ENCODE data around the gene CSF1. TPM values are rescaled to one million over a fixed set of nuclear protein-coding genes. Genes with fewer than 3 reads are reported as not detected.
"Not testable (repeated sequence)": the region's sequence is repeated elsewhere in the genome, so short reads cannot be mapped to it uniquely, and the experiment has no call there.

The CSF1 gene
- total and polyA plus RNA-seq, 2 of the 13 experiments (the other 11 are each of a cell fraction or from before 2014, with no cell fraction given) = 4.6 to 13.3 TPM

- Histone ChIP-seq H3K9me3 (ENCODE audit: low read length) (no peaks in the 10 kb centered on the region), H3K27me3 (ENCODE audit: control insufficient read depth in 1 of 2, insufficient read depth in 2 of 2, low read length in 2 of 2) (no peaks in the 10 kb centered on the region), H3K36me3 (replicated peaks in 1 of 2; ENCODE audit: control insufficient read depth in 1 of 2, insufficient read depth in 2 of 2, low read length in 2 of 2) (peaks cover 4 to 55% of the 10 kb centered on the region in 2 experiments), H2AFZ (ENCODE audit: low read length) (no peak overlapping the region), H4K20me1 (ENCODE audit: insufficient read depth, low read length) (no peaks in the 10 kb centered on the region), H3K4me1 (ENCODE audit: insufficient read depth, low read length) (peaks cover 29% of the 10 kb centered on the region), H3K79me2 (ENCODE audit: insufficient read depth, low read length) (peaks cover 5% of the 10 kb centered on the region), H3K27ac (ENCODE audit: extremely low read length, insufficient read depth, low read length) (no peak overlapping the region), H3K9ac (ENCODE audit: insufficient read depth, low read depth, low read length) (no peak overlapping the region), H3K4me2 (ENCODE audit: low read depth, low read length) (no peak overlapping the region), H3K4me3 (replicated peaks in 1 of 3; ENCODE audit: insufficient read depth in 1 of 3, low read depth in 2 of 3, low read length in 3 of 3) (no peak overlapping the region)
- TF ChIP-seq POLR2AphosphoS2 (IDR thresholded peaks at IDR 0.05; ENCODE audit: low read depth, low read length) (no peak), SAP130 (CRISPR knock-in tag; IDR thresholded peaks at IDR 0.05; ENCODE audit: low read depth) (no peak), NR2F1 (CRISPR knock-in tag; IDR thresholded peaks at IDR 0.05) (no peak), ZNF317 (CRISPR knock-in tag; IDR thresholded peaks at IDR 0.05) (no peak)
- intact Hi-C loops (cut with micrococcal nuclease; ENCODE audit: unreplicated experiment) (no loop called here), in situ Hi-C loops (cut with HindIII; ENCODE audit: extremely low pct_ligation_motif_present, low pct_unique_long_range_greater_than_20kb) (no loop called here)
- BruUV-seq (replicated peaks) = no TSS peak
- DNase-seq (ENCODE audit: low spot score) (no peak), ATAC-seq (no peak), FAIRE-seq (no peak)
- over 99% methylated on average over 7 of the region's 7 CpGs for WGBS (ENCODE audit: low lambda C conversion rate)
- ChIA-PET CTCF (ENCODE audit: low intra/inter-chr PET ratio, low total read pairs) (no interaction called here), POLR2A (interaction anchor here (1.2 kb wide), 1 partner anchor 66 kb away, joined by 3 read pairs; the partner anchor contains the start of gene AHCYL1)
Measured at GRCh38 chr1:109918671-109919070, 8.0 kb downstream of the CSF1 start.

GRCh38 chr1:109919303-109919702, 8.7 kb downstream of the CSF1 start:
- Histone ChIP-seq H3K9ac (ENCODE audit: insufficient read depth, low read depth, low read length) (no peak overlapping the region), H3K9me3 (ENCODE audit: low read length) (no peaks in the 10 kb centered on the region), H3K4me2 (ENCODE audit: low read depth, low read length) (no peak overlapping the region), H4K20me1 (ENCODE audit: insufficient read depth, low read length) (no peaks in the 10 kb centered on the region), H2AFZ (ENCODE audit: low read length) (no peak overlapping the region), H3K27ac (ENCODE audit: extremely low read length, insufficient read depth, low read length) (no peak overlapping the region), H3K4me3 (replicated peaks in 1 of 3; ENCODE audit: insufficient read depth in 1 of 3, low read depth in 2 of 3, low read length in 3 of 3) (no peak overlapping the region), H3K36me3 (replicated peaks in 1 of 2; ENCODE audit: control insufficient read depth in 1 of 2, insufficient read depth in 2 of 2, low read length in 2 of 2) (peaks cover 8 to 62% of the 10 kb centered on the region in 2 experiments), H3K4me1 (ENCODE audit: insufficient read depth, low read length) (peaks cover 23% of the 10 kb centered on the region), H3K27me3 (ENCODE audit: control insufficient read depth in 1 of 2, insufficient read depth in 2 of 2, low read length in 2 of 2) (no peaks in the 10 kb centered on the region), H3K79me2 (ENCODE audit: insufficient read depth, low read length) (no peaks in the 10 kb centered on the region)
- WGBS (ENCODE audit: low lambda C conversion rate) = 94% methylated on average over 6 of the region's 6 CpGs
- FAIRE-seq = no peak
- DNase-seq (ENCODE audit: low spot score) = no peak
- ChIA-PET POLR2A (no interaction called here), CTCF (ENCODE audit: low intra/inter-chr PET ratio, low total read pairs) (no interaction called here)
- TF ChIP-seq CEBPG (CRISPR knock-in tag; IDR thresholded peaks at IDR 0.05) (peak; percentile 18; the same call in 1 of the 2 replicates), ZKSCAN8 (CRISPR knock-in tag; IDR thresholded peaks at IDR 0.05; ENCODE audit: borderline replicate concordance) (no peak), CEBPB (IDR thresholded peaks at IDR 0.05; ENCODE audit: borderline replicate concordance, low read depth, low read length) (peak; percentile 65; the same call in 1 of the 2 replicates)
- TF ChIP-seq, protein P1, sequence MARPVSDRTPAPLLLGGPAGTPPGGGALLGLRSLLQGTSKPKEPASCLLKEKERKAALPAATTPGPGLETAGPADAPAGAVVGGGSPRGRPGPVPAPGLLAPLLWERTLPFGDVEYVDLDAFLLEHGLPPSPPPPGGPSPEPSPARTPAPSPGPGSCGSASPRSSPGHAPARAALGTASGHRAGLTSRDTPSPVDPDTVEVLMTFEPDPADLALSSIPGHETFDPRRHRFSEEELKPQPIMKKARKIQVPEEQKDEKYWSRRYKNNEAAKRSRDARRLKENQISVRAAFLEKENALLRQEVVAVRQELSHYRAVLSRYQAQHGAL (CRISPR knock-in tag; IDR thresholded peaks at IDR 0.05; ENCODE audit: not compliant biosample characterization) = no peak
- BruUV-seq (replicated peaks) = no TSS peak
- in situ Hi-C loops (cut with HindIII; ENCODE audit: extremely low pct_ligation_motif_present, low pct_unique_long_range_greater_than_20kb) = no loop called here
- intact Hi-C loops (cut with micrococcal nuclease; ENCODE audit: unreplicated experiment) = no loop called here
- no peak for ATAC-seq

DNA sequence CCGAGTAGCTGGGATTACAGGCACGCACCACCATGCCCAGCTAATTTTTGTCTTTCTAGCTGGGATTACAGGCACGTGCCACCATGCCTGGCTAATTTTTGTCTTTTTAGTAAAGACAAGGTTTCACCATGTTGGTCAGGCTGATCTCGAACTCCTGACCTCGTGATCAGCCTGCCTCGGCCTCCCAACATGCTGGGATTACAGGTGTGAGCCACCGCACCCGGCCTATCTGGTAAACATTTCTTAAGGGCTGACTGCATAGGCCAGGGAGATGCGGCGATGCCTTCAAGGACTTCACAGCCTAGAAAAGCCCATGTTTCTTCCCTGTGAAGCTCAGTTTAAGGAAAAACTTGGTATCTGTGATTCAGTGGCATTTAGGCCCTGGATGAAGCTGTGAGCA, 9.7 kb downstream of the CSF1 start:
- intact Hi-C loops (cut with micrococcal nuclease; ENCODE audit: unreplicated experiment); H3K79me2 ChIP-seq (ENCODE audit: insufficient read depth, low read length); H3K9me3 ChIP-seq (ENCODE audit: low read length); H3K4me2 ChIP-seq (ENCODE audit: low read depth, low read length); H3K9ac ChIP-seq (ENCODE audit: insufficient read depth, low read depth, low read length); H4K20me1 ChIP-seq (ENCODE audit: insufficient read depth, low read length); H3K27me3 ChIP-seq (ENCODE audit: control insufficient read depth in 1 of 2, insufficient read depth in 2 of 2, low read length in 2 of 2); H3K27ac ChIP-seq (ENCODE audit: extremely low read length, insufficient read depth, low read length); H2AFZ ChIP-seq (ENCODE audit: low read length); CTCF ChIA-PET (ENCODE audit: low intra/inter-chr PET ratio, low total read pairs); H3K4me3 ChIP-seq (replicated peaks in 1 of 3; ENCODE audit: insufficient read depth in 1 of 3, low read depth in 2 of 3, low read length in 3 of 3); DNase-seq (ENCODE audit: low spot score); BruUV-seq (replicated peaks); ATAC-seq; FAIRE-seq: not testable (repeated sequence)
- 95% methylated on average over 10 of the region's 10 CpGs for WGBS (ENCODE audit: low lambda C conversion rate)
- in situ Hi-C loops (cut with HindIII; ENCODE audit: extremely low pct_ligation_motif_present, low pct_unique_long_range_greater_than_20kb) = loop anchor here (5.0 kb wide), 1 partner anchor 62 kb away; the partner anchor contains the start of gene AHCYL1
- peaks cover 23% of the 10 kb centered on the region for H3K4me1 ChIP-seq (ENCODE audit: insufficient read depth, low read length)
- peaks cover 8 to 71% of the 10 kb centered on the region in 2 experiments for H3K36me3 ChIP-seq (replicated peaks in 1 of 2; ENCODE audit: control insufficient read depth in 1 of 2, insufficient read depth in 2 of 2, low read length in 2 of 2)
- POLR2A ChIA-PET = interaction anchor here (0.8 kb wide), 1 partner anchor 64 kb away, joined by 3 read pairs; the partner anchor contains the start of gene AHCYL1

All from HepG2 (cell line).